Inflammatory macrophage treated with lipopolysaccharide for 4 hours (primary cell): ENCODE results near the gene TULP4.
"Not testable (repeated sequence)": the region's sequence is repeated elsewhere in the genome, so short reads cannot be mapped to it uniquely, and the experiment has no call there.

ENCODE experiments used
- DNase-seq: peaks from one replicate; pipeline ENCODE4 v3.0.0-alpha.2; 2020

The TULP4 gene

DNA sequence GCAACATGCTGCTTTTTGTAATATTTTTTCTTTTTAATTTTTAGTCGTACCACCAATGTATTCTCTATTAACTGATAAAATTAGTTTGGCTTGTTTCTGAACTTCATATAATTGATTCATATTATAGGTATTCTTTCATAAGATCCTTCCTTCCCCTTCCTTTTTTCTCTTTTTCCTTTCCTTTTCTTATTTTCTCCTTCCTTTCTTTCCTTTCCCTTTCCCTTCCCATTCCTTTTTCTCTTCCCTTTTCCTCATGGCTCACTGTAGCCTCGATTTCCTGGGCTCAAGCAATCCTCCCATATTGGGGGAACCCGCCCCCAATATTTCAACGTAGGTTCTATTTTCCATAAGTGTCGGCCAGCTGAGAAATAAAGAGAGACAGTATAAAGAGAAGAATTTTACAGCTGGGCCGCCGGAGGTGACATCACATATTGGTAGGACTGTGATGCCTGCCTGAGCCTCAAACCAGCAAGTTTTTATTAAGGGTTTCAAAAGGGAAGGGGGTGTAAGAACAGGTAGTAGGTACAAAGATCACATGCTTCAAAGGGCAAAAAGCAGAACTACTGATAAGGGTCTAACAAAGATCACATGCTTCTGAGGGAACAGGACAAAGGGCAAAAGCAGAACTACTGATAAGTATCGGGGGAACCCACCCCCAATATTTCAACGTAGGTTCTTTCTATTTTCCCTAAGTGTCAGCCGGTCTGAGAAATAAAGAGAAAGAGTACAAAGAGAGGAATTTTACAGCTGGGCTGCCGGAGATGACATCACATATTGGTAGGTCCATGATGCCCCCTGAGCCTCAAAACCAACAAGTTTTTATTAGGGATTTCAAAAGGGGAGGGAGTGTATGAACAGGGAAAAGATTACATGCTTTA is 16.1 kb upstream of the TULP4 start:
- DNase-seq = not testable (repeated sequence)

DNA sequence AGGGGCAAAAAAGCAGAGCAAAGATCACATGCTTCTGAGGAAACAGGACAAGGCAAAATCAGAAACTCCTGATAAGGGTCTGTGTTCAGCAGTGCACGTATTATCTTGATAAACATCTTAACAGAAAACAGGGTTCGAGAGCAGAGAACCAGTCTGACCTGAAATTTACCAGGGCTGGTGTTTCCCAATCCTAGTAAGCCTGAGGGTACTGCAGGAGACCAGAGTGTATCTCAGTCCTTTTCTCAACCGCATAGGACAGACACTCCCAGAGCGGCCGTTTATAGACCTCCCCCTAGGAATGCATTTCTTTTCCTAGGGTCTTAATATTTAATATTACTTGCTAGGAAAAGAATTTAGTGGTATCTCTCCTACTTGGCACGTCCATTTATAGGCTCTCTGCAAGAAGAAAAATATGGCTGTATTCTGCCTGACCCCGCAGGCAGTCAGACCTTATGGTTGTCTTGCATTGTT is 15.4 kb upstream of the TULP4 start:
- DNase-seq = not testable (repeated sequence)

DNA sequence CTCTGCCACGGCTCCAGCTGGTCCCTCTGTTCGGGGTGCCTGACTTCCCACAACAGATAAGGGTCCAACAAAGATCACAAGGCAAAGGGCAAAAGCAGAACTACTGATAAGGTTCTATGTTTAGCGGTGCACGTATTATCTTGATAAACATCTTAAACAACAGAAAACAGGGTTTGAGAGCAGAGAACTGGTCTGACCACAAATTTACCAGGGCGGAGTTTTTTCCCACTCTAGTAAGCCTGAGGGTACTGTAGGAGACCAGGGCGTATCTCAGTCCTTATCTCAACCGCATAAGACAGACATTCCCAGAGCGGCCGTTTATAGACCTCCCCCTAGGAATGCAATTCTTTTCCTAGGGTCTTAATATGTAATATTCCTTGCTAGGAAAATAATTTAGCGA is 14.6 kb upstream of the TULP4 start:
- not testable (repeated sequence) for DNase-seq

DNA sequence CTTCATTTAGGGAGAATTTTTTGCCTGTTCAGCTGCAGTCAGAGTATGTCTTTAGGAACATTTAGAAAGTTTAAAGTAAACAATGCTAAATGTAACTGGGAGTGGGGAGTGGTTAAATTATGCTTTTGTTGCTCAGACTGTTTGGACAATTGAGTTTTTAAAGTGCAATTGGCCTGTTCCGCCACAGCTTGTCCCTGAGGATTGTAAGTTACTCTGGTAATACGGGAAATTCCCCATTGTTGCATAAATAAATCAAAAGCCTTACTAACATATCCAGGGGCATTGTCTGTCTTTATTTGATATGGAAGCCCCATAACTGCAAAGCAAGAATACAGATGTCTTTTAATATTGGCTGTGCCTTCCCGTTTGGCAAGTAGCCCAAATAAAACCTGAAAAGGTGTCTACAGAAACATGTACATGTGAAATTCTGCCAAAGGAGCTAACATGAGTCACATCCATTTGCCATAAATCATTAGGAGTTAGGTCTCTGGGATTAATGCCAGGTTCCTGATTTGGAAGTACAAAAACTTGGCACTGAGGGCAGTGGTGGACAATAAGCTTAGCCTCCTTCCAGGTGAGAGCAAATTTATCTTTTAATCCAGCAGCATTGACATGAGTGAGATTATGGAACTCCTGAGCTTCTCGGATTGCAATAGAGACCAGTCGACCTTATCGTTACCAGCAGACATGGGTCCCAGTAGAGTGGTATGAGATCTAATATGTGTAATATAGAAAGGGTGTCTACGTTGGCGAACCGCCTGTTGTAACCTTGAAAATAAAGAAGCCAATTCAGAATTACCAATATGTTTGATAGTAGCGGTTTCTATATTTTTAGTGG is 11.7 kb upstream of the TULP4 start:
- peak; percentile 11 for DNase-seq

DNA sequence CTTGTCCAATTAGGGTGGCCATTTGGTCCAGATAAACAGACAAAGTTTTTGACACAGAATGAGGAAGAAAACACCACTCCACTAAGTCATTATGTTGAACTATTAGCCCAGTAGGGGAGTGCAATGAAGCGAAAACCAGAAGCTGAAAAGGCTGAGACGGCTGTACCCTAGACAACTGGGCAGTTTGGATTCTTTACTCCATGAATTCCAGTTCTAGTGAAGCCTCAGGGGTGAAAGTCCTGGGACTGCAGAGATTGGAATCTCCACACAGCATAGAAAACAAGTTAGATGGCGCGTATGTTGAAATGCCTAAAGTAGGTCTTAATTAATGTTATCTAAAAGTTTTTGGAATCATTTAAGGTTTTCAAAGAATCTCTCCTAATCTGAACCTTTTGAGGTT is 10.7 kb upstream of the TULP4 start:
- DNase-seq = not testable (repeated sequence)

DNA sequence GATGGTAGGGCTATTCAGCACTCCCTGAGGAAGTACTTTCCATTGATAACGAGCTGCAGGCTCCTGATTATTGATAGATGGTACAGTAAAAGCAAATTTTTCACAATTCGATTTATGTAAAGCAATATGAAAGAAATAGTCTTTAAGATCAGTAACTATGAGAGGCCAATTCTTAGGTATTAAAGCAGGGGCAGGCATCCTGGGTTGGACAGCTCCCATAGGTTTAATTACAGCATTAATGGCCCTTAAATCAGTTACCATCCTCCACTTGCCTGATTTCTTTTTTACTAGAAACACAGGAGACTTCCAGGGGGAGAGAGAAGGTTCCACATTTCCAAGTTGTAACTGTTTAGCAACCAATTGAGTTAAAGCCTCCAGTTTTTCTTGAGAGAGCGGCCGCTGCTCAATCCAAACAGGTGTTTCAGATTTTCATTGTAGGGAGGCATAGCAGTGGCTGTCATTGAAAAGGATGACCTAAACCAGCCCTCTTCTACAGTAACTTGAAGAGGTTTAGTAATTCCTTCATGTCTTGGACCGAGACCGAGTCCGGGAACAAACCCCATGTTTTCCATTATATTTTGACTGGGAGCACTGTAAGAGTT is 10.0 kb upstream of the TULP4 start:
- not testable (repeated sequence) for DNase-seq

DNA sequence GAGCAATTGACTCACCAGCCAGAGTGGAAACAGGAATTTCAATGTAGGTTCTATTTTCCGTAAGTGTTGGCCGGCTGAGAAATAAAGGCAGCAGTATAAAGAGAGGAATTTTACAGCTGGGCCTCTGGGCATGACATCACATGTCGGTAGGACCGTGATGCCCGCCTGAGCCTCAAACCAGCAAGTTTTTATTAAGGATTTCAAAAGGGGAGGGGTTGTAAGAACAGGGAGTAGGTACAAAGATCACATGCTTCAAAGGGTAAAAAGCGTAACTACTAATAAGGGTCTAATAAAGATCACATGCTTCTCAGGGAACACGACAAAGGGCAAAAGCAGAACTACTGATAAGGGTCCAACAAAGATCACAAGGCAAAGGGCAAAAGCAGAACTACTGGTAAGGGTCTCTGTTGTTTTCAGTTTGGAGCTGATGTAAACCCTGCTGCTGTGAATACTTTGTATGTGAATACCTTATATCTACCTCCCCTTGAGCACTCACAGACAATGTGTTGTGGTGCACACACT is 9.0 kb upstream of the TULP4 start:
- DNase-seq = no peak

DNA sequence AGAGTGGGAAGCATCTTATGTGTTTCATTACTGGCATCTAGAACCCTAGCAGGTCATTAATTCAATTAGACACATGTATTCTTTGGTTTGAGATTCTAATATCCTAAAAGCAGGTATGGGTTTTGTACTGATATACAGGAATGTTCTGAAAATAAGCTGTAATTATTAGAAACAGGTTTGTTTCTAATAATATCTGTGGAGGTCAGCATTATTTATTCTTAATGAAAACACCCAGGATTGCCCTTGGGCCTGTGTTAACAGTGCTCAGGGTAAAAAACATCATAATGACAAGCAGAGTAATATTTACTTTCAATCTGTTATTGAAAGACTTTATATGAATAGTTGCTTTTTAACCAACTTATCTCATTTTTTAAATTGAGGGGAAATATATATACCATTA is 8.0 kb upstream of the TULP4 start:
- DNase-seq = no peak

DNA sequence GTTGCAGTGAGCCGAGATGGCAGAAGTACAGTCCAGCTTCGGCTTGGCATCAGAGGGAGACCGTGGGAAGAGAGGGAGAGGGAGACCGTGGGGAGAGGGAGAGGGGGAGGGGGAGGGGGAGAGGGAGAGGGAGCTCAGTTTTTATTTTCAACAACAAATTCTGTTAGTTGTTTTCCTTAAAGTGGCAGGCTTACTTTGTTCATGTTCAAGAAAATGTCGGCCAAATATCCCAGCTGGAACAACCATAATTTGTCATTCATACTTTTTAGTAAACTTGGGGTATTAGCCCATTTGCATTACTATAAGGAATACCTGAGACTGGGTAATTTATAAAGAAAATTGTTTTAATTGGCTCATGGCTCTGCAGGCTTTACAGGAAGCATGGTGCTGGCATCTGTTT is 2.5 kb upstream of the TULP4 start:
- no peak for DNase-seq

DNA sequence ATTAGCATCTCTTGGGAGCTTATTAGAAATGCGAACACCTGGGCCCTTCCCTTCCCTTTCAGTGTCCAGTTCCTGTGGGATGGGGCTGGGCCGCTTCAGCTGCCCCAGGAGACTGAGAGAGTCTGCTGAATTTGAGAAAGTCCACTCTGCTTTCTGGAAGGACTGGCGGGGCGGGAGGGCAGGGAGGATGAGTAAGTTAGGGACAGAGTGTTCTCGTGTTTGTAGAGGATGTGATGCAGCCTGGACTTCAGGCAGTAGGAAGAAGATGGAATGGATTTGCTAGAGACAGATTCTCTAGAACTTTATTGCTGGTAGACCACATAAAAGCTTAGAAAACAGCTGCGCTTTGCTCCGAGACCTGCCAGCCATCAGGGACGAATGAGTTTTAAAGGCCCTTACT is 1.1 kb upstream of the TULP4 start:
- no peak for DNase-seq

DNA sequence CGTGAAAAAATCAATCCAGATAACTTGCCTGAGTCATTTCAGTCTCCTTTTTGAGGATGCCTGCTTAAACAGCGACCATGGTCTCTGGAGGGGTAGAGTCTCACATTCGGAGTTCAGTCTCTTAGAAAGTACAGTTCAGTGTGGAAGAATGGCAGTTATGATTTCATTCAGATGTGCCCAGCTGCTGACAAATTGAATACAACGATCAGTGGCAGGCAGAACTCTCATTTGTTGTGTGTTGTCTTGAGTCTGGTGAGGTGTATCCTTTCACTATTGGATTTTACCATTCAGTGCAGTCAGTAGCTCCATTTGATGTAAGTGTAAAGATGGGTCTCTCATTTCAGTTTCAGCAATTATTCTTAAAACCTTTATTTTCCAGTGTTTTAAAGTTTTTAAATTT is 639 bp upstream of the TULP4 start:
- DNase-seq = no peak

DNA sequence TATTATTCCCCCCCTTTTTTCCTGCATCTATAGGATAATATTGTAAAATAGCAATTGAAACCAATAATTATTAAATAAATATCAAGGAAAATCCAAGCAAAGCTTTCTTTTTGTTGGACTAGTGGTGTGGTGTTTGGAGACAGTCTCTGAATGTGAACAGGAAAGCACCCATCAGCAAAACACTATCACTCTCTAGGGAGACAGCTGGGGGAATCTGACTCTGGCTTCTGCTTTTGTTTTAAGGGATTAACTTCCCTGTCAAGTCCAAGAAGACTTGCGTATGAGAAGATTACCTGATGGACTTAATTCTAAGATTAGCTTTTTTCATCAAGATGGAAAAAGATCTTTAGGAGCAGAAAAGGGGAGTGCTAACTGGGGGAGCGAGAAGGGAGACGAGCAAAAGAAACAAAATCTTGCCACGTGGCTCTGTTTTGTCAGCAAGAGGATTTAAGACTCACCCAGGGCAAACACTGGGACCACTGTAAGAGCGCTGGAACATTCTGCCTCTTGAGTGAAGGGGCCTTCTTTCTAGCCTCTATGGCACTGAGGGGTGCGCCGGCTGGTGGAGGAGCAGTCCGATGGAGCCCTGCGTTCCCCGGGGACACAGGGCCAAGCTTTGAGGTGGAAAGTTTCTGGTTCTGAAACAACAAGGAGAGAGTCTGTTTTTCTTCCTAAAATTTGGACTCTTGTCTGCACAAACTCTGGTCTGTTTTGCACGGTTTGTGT is 570 bp downstream of the TULP4 start:
- DNase-seq = no peak

DNA sequence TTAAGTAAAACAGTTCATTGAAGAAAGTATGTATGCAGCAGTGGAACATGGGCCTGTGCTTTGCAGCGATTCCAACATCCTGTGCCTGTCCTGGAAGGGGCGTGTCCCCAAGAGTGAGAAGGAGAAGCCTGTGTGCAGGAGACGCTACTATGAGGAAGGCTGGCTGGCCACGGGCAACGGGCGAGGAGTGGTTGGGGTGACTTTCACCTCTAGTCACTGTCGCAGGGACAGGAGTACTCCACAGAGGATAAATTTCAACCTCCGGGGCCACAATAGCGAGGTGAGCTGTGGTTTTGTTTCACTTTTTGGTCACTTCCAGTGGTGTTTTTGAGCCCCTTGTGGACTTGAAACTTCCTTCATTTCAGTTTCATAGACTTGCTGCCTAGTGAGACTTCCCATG is 1.7 kb downstream of the TULP4 start:
- DNase-seq = peak; percentile 41

DNA sequence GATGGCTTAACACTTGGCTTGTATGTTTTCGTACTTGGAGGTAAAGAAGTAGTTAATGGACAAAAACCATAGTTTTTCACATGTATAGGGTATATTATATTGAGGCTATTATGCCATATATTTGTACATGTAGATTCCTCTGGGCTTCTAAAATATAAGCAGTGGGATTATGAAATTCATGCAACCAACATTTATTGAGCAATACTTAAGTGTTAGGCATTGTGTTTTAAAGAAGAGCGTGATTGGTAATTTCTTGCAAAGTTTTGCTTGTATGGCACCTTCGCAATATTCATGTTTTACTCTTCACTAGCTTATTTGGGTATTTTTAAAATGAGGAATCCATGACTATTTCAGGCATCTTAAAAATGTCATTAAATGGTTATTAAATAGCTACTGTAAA is 2.5 kb downstream of the TULP4 start:
- DNase-seq = peak; percentile 64

DNA sequence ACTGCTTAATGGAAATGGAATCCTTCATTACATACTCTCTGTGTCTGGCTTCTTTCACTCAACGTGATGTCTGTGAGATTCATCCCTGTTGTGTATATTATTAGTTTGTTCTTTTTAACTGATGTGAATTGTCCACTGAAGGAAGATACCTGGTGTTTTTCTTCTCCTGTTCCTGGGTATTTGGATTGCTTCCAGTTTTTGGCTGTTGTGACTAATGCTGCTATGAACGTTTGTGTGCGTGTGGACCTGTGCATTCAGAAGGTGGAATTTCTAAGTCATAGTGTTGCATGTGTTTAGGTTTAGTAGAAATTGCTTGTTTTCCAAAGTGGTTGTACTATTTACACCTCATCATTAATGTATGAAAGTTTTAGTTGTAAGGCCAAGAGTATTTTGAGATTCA is 3.8 kb downstream of the TULP4 start:
- DNase-seq = no peak

DNA sequence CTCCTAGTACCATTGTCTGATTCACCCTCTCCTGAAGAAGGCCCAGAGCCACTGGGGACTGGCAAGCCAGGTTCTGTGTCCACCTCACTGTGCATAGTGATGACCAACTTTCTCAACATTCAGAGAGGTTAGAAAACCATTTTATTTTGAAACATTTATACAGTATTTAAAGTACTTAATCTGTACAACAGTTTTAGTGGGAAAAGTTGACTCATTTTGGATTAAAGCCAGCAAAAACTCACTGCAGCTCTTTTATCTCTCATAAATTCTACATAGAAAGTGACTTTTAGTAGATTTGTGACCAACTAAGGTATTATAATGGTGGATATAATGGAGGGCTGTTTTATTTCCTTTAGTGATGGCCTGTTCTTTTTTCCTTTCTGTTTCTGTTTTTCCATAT is 9.7 kb downstream of the TULP4 start:
- DNase-seq = no peak

DNA sequence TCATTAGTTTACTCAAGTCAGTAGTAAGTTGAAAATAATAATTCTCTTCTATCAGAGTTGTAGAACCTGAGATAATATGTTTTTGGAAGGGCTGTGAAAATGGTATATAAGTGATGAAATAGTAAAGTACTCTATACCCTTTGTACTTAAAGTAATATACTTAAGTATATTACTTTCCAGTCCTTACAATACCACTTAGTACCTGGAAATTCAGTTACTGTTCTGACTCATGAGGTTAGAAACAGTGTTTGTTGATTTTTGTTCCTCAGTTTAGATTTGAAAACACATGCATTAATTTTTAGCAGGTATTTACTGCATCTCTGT is 10.1 kb downstream of the TULP4 start:
- no peak for DNase-seq

DNA sequence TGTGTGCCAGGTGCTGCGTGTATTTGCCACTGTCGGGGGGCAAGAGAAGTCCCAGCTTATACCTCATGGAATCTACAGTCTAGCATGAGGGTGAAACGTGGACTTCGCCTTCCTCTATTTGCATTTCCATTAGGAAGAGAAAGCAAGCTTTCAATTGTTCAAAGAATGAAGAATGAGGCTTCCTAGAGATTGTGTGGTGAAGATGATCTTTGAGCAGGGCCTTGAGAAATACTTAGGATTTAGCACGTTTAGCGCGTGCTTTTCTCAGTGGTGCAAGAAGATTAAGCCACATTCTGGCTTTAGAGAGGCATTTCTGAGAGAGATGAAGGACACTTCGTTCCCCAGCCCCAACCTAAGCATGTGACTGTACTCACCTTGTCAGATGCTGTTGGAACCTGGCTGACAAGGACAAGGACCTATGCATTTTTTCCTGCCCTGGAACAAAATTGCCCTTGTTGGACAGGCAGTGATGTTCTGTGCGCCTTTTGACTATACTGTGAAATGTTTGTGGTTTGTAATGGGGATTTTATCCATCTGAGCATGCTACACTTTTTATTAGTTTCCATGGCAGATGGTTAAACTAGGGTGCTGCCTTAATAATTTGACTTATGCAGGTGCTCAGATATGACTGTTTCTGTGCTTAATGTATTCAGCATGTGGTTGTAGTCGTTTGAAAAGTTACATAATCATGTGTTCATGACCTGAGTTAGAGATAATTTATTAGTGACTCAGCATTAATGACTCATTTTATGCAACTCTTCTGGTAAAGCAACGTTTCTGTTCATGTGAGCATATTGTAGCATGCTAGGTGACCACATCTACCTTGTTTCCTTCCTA is 10.7 kb downstream of the TULP4 start:
- DNase-seq = peak; percentile 23

DNA sequence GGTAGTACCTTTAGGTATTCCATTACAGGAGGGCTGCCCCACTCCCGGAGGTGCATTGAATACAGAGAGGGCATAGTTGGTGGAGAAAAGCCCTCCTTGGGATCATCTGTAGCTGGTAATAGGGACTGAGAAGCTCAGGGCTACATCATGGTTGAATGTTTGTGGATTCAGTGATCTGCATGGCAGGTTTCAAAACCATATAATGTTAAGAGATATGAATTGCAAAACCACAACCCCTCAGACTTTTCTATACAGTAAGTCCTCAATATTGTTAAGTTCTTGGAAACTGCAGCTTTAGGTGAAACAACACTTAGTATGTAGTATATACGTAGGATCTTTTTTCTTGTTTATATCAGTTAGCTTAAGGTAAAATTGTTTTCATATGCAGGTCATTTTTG is 11.3 kb downstream of the TULP4 start:
- DNase-seq = no peak

DNA sequence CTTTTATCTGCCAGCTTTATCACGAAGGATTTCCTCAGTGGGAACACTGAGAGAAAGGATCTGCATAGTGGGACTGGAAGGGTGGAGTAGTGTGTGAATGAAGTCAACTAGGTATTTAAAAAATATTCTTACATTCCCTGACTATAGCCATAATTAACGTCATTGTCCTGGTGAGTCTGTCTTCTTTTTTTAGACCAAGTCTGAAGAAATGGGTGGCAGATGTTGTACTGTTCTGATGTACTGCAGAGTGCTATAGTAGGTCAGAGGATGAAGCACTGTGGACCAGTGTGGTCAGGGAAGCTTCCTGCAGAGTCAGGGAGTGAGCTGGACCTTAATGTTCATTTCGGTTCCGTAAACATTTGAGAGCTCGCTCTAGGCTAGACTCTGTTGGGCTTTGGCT is 11.9 kb downstream of the TULP4 start:
- DNase-seq = no peak

DNA sequence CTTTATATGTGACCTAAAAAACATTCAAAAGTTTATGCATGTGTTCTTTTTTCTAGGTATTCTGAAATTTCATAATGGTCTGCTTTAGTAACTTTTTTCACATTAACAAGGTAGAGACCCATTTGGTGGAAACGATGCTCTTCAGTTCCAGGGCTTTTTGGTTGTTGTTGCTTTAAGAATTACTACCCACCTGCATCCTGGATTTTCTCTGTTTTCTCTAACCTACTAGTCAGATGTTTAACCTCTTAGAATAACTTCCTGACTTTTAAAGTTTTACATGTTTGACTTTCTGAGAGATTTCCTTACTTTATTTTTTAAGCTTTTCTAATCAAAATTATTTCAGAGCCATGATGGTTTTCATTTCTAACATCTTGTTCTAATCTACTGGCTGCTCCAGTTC is 14.9 kb downstream of the TULP4 start:
- no peak for DNase-seq

DNA sequence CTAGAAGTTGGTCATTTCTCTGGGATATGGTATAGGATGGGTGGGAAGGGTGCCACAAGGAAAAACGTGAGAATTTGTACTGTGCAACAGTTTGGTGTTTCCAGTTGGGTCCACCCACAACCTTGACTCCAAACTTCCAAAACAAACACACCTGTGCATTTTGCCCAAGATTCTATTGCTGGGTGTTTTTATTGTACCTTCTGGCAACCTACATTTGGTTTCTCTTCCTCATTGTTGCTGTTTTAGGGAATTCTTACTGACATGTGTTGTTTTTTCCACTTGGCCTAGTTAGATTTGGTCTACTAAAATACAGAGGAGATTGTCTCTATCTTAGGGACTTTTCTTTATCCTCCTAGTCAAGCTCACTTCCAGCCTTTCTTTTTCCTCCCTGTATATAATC is 16.7 kb downstream of the TULP4 start:
- DNase-seq = no peak
